H9 (cell line): ENCODE results near the gene PCDHGB5. TPM values are rescaled to one million over a fixed set of nuclear protein-coding genes. Genes with fewer than 3 reads are reported as not detected.

Experiments used
- DNase-seq: peaks from one replicate; pipeline ENCODE4 v3.0.0-alpha.2; 2017
- H2AFZ ChIP-seq: one replicate; pipeline ENCODE4 v1.6.1; 2013; ENCODE audit warnings: mild to moderate bottlenecking, low read length, control low read depth, moderate library complexity
- H2AK5ac ChIP-seq: 2 replicates; pipeline ENCODE4 v1.6.1; 2013; ENCODE audit warnings: low read length, control low read depth, mixed read lengths; ENCODE audit not compliant: insufficient read length
- H2BK120ac ChIP-seq: one replicate; pipeline ENCODE4 v1.6.1; 2013; ENCODE audit warnings: low read depth, mild to moderate bottlenecking, low read length, control low read depth, inconsistent platforms; ENCODE audit not compliant: poor library complexity, severe bottlenecking
- H2BK12ac ChIP-seq: 2 replicates; pipeline ENCODE4 v1.6.1; 2013; ENCODE audit warnings: low read length, control low read depth, mixed read lengths, low read depth; ENCODE audit not compliant: insufficient read length
- H2BK15ac ChIP-seq: 2 replicates; pipeline ENCODE4 v1.6.1; 2013; ENCODE audit warnings: low read depth, low read length, control low read depth
- H2BK20ac ChIP-seq: one replicate; pipeline ENCODE4 v1.6.1; 2013; ENCODE audit warnings: low read depth, mild to moderate bottlenecking, low read length, control low read depth, inconsistent platforms; ENCODE audit not compliant: poor library complexity, severe bottlenecking
- H2BK5ac ChIP-seq: 2 replicates; pipeline ENCODE4 v1.6.1; 2013; ENCODE audit warnings: low read length, control low read depth, mixed read lengths; ENCODE audit not compliant: insufficient read length
- H3K14ac ChIP-seq: 2 replicates; pipeline ENCODE4 v1.6.1; 2013; ENCODE audit warnings: low read length, control low read depth; ENCODE audit not compliant: insufficient read depth
- H3K18ac ChIP-seq: 2 replicates; pipeline ENCODE4 v1.6.1; 2013; ENCODE audit warnings: low read depth, mild to moderate bottlenecking, mixed read lengths, low read length, control low read depth; ENCODE audit not compliant: insufficient read length
- H3K23ac ChIP-seq: 2 replicates; pipeline ENCODE4 v1.6.1; 2013; ENCODE audit warnings: low read length, control low read depth, mixed read lengths, low read depth; ENCODE audit not compliant: insufficient read length
- H3K23me2 ChIP-seq: 2 replicates; pipeline ENCODE4 v1.6.1; 2013; ENCODE audit warnings: low read depth, mild to moderate bottlenecking, mixed read lengths, low read length, control low read depth; ENCODE audit not compliant: insufficient read length, poor library complexity, severe bottlenecking
- H3K27ac ChIP-seq: 2 replicates; pipeline ENCODE4 v1.5.1; 2013; ENCODE audit warnings: low read length, control low read depth, mixed read lengths, low read depth; ENCODE audit not compliant: insufficient read length
- H3K27me3 ChIP-seq: 2 replicates; pipeline ENCODE4 v1.6.1; 2013; ENCODE audit warnings: low read length, control low read depth, inconsistent platforms; ENCODE audit not compliant: insufficient read depth
- H3K4ac ChIP-seq: 2 replicates; pipeline ENCODE4 v1.6.1; 2013; ENCODE audit warnings: low read depth, mild to moderate bottlenecking, control low read depth, inconsistent platforms, low read length, moderate library complexity
- H3K4me1 ChIP-seq: 2 replicates; pipeline ENCODE4 v1.6.1; 2013; ENCODE audit warnings: low read length, control low read depth, inconsistent platforms; ENCODE audit not compliant: insufficient read depth
- H3K4me2 ChIP-seq: 2 replicates; pipeline ENCODE4 v1.6.1; 2013; ENCODE audit warnings: low read length, control low read depth, mixed read lengths; ENCODE audit not compliant: insufficient read length, insufficient read depth
- H3K56ac ChIP-seq: 2 replicates; pipeline ENCODE4 v1.6.1; 2013; ENCODE audit warnings: low read depth, mild to moderate bottlenecking, mixed read lengths, low read length, control low read depth; ENCODE audit not compliant: insufficient read length
- H3K79me1 ChIP-seq: 2 replicates; pipeline ENCODE4 v1.6.1; 2013; ENCODE audit warnings: low read depth, mild to moderate bottlenecking, moderate library complexity, low read length, control low read depth, inconsistent platforms; ENCODE audit not compliant: insufficient read depth, poor library complexity, severe bottlenecking
- H3K79me2 ChIP-seq: 2 replicates; pipeline ENCODE4 v1.6.1; 2013; ENCODE audit warnings: low read length, control low read depth, inconsistent platforms; ENCODE audit not compliant: insufficient read depth
- H3K9ac ChIP-seq: 2 replicates; pipeline ENCODE4 v1.6.1; 2013; ENCODE audit warnings: low read length, control low read depth, mixed read lengths; ENCODE audit not compliant: insufficient read length; ENCODE audit errors: extremely low read depth
- H3K9me3 ChIP-seq: one replicate; pipeline ENCODE4 v1.6.1; 2013; ENCODE audit warnings: low read depth, low read length, inconsistent platforms; ENCODE audit not compliant: control insufficient read depth
- H3T11ph ChIP-seq: one replicate; pipeline ENCODE4 v1.6.1; 2013; ENCODE audit warnings: mild to moderate bottlenecking, low read length, control low read depth, inconsistent platforms
- H4K20me1 ChIP-seq: one replicate; pipeline ENCODE4 v1.6.1; 2013; ENCODE audit not compliant: control insufficient read depth, insufficient read length, insufficient read depth
- H4K5ac ChIP-seq: 2 replicates; pipeline ENCODE4 v1.6.1; 2013; ENCODE audit warnings: low read depth, mild to moderate bottlenecking, mixed read lengths, low read length, control low read depth; ENCODE audit not compliant: insufficient read length
- H4K8ac ChIP-seq: replicated peaks from 2 replicates; pipeline ENCODE4 v1.6.1; 2013; ENCODE audit warnings: low read length, control low read depth, mixed read lengths, low read depth; ENCODE audit not compliant: insufficient read length
- H4K91ac ChIP-seq: 2 replicates; pipeline ENCODE4 v1.6.1; 2013; ENCODE audit warnings: low read depth, mild to moderate bottlenecking, moderate library complexity, mixed read lengths, low read length, control low read depth; ENCODE audit not compliant: insufficient read length
- H3K27ac Mint-ChIP-seq, 3 experiments: 2 replicates in 2 of 3; 3 replicates in 1 of 3; pipeline ENCODE4 v1.8.0; 2020 to 2021; ENCODE audit warnings: mixed read lengths in 3 of 3, mild to moderate bottlenecking in 1 of 3, moderate library complexity in 1 of 3
- H3K27me3 Mint-ChIP-seq: 2 replicates; pipeline ENCODE4 v1.8.0; 2021; ENCODE audit warnings: low read depth, mild to moderate bottlenecking, moderate library complexity, mixed read lengths
- H3K36me3 Mint-ChIP-seq, 3 experiments: 2 replicates in 2 of 3; 3 replicates in 1 of 3; pipeline ENCODE4 v1.8.0; 2020 to 2021; ENCODE audit warnings: low read depth in 3 of 3, mixed read lengths in 3 of 3; ENCODE audit not compliant: insufficient read depth in 1 of 3
- H3K4me1 Mint-ChIP-seq, 2 experiments: 2 replicates each; pipeline ENCODE4 v1.8.0; 2020; ENCODE audit warnings: mixed read lengths in 2 of 2
- H3K4me3 Mint-ChIP-seq, 2 experiments: 2 replicates in 1 of 2; 3 replicates in 1 of 2; pipeline ENCODE4 v1.8.0; 2020 to 2021; ENCODE audit warnings: mild to moderate bottlenecking in 2 of 2, mixed read lengths in 2 of 2, moderate library complexity in 1 of 2
- H3K9me3 Mint-ChIP-seq, 2 experiments: 2 replicates in 1 of 2; 3 replicates in 1 of 2; pipeline ENCODE4 v1.8.0; 2020; ENCODE audit warnings: mild to moderate bottlenecking in 2 of 2, mixed read lengths in 2 of 2, moderate library complexity in 1 of 2
- CTCF ChIP-seq: fragments of 200-600 bp; sonication (generic); conservative IDR thresholded peaks from 3 replicates; pipeline ENCODE4 v1.8.0; 2021; ENCODE audit warnings: antibody characterized with exemption, mild to moderate bottlenecking
- WGBS: extraction: QIAGEN DNeasy Blood & Tissue Kit; methylation state at CpG from one replicate; pipeline ENCODE4 v1.1.7; 2013; ENCODE audit warnings: missing lambda C conversion rate, low lambda C conversion rate, mixed read lengths; ENCODE audit not compliant: insufficient read length; ENCODE audit errors: extremely low coverage; 5-methylcytosine and 5-hydroxymethylcytosine counted together
- total RNA-seq: library from RNA; stranded (reverse); gene quantifications from 2 replicates; pipeline ENCODE4 v1.2.1, GENCODE V29; 2021

PCDHGB5 gene
- total RNA-seq, 1 experiment from 2014 or later: 3.8 TPM

- Histone ChIP-seq H3K56ac (no peak overlapping the region), H2BK120ac (no peak overlapping the region), H4K91ac (no peak overlapping the region), H3K9me3 (no peaks in the 10 kb centered on the region), H4K5ac (no peak overlapping the region), H3K79me1 (no peaks in the 10 kb centered on the region), H2AFZ (no peak overlapping the region), H3K18ac (no peak overlapping the region), H3T11ph (no peak overlapping the region), H2BK5ac (no peak overlapping the region), H3K4me2 (no peak overlapping the region), H3K27ac (no peak overlapping the region), H3K9ac (no peak overlapping the region), H2BK15ac (no peak overlapping the region), H3K14ac (no peak overlapping the region; the same call in 1 of the 2 replicates), H3K23me2 (peaks cover 5% of the 10 kb centered on the region), H4K8ac (no peak overlapping the region), H4K20me1 (no peaks in the 10 kb centered on the region), H3K27me3 (no peaks in the 10 kb centered on the region; the same call in 1 of the 2 replicates), H3K4me1 (no peaks in the 10 kb centered on the region), H2AK5ac (no peak overlapping the region), H3K23ac (no peak overlapping the region), H2BK20ac (no peak overlapping the region), H2BK12ac (no peak overlapping the region), H3K4ac (no peak overlapping the region), H3K79me2 (no peaks in the 10 kb centered on the region)
- Mint-ChIP-seq H3K27me3 (peaks cover 25% of the 10 kb centered on the region), H3K27ac (no peak overlapping the region), H3K4me1 (peaks cover 12 to 14% of the 10 kb centered on the region in 2 experiments), H3K9me3 (peaks cover 28 to 36% of the 10 kb centered on the region in 2 experiments), H3K36me3 (peaks cover 19 to 35% (median 29%) of the 10 kb centered on the region in 3 experiments), H3K4me3 (no peak overlapping the region)
- WGBS: no CpG with 5 or more reads among the region's 64 CpGs
- TF ChIP-seq CTCF: no peak
- DNase-seq: no peak
Observed at GRCh38 chr5:141409598-141410306, 12.0 kb downstream of the PCDHGB5 start.
